ENCODE results near the gene SFTPB. TPM values are rescaled to one million over a fixed set of nuclear protein-coding genes. Genes with fewer than 3 reads are reported as not detected.

Gene SFTPB
- total and polyA plus RNA-seq, 4 donors = not detected

DNA sequence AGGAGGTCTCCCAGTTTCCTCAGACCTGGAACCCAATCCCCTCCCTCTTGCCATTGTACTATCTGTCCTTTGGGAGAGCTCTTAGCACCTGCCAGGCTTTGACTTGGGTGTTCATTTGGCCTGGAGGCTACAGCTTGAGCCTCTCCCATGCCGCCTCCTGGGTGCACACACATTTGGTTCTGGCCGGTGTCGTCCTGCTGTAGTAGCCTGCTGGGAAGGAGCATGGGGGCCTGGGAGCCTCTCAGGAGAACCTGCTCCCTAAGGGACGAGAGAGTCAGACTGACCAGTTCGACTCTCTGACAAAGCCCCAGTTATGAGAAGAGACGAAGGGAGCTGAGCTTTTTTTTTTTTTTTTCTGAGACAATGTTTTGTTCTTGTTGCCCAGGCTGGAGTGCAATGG, 7.4 kb upstream of the SFTPB start (continued):
- no peak for TF ChIP-seq JUND (IDR thresholded peaks at IDR 0.05)

DNA sequence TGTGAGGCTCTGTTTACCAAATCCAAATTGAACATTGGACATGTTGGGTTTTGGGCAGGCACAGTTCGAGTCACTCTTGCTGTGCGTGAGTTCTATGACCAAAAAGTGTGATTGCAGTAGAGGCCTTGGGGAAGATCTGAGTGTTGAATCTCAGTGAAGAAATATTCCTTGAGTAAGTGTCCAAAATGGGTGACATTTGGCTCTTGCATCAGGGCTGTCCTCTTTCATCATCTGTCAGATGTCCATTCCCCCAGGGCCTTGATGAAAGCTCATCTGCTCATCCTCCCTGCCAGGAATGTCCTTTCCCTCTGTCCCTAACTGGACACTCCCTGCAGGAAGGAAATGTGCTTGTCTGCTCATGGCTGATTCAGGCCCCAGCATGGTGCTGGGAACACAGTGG, 6.4 kb upstream of the SFTPB start:
- H3K4me3 ChIP-seq (ENCODE audit: low read depth in 1 of 3, low read length in 3 of 3) = no peak overlapping the region
- H3K9ac ChIP-seq (ENCODE audit: low read depth in 1 of 2, low read length in 2 of 2) = no peak overlapping the region
- no peaks in the 10 kb centered on the region for H3K9me3 ChIP-seq (ENCODE audit: control insufficient read depth in 4 of 4, low read length in 3 of 4)
- no peak overlapping the region for H3K27ac ChIP-seq (ENCODE audit: low read depth in 1 of 2, low read length in 2 of 2)
- TF ChIP-seq HNF4G (IDR thresholded peaks at IDR 0.05) (no peak), RAD21 (IDR thresholded peaks at IDR 0.05) (no peak), SP1 (IDR thresholded peaks at IDR 0.05) (no peak), HNF4A (conservative IDR thresholded peaks at IDR 0.05) (no peak), NR2F2 (IDR thresholded peaks at IDR 0.05) (no peak), EGR1 (IDR thresholded peaks at IDR 0.05; ENCODE audit: low read depth in 2 of 2) (no peak), GABPA (IDR thresholded peaks at IDR 0.05 in 1 of 2, conservative IDR thresholded peaks at IDR 0.05 in 1 of 2) (no peak), FOXA2 (IDR thresholded peaks at IDR 0.05) (no peak), YY1 (IDR thresholded peaks at IDR 0.05) (no peak), TAF1 (conservative IDR thresholded peaks at IDR 0.05) (no peak), JUND (IDR thresholded peaks at IDR 0.05) (no peak), FOXA1 (IDR thresholded peaks at IDR 0.05) (no peak), RXRA (IDR thresholded peaks at IDR 0.05) (no peak)
- TF ChIP-seq, protein P1, sequence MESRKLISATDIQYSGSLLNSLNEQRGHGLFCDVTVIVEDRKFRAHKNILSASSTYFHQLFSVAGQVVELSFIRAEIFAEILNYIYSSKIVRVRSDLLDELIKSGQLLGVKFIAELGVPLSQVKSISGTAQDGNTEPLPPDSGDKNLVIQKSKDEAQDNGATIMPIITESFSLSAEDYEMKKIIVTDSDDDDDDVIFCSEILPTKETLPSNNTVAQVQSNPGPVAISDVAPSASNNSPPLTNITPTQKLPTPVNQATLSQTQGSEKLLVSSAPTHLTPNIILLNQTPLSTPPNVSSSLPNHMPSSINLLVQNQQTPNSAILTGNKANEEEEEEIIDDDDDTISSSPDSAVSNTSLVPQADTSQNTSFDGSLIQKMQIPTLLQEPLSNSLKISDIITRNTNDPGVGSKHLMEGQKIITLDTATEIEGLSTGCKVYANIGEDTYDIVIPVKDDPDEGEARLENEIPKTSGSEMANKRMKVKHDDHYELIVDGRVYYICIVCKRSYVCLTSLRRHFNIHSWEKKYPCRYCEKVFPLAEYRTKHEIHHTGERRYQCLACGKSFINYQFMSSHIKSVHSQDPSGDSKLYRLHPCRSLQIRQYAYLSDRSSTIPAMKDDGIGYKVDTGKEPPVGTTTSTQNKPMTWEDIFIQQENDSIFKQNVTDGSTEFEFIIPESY (IDR thresholded peaks at IDR 0.05) = no peak
- TF ChIP-seq, protein P2, sequence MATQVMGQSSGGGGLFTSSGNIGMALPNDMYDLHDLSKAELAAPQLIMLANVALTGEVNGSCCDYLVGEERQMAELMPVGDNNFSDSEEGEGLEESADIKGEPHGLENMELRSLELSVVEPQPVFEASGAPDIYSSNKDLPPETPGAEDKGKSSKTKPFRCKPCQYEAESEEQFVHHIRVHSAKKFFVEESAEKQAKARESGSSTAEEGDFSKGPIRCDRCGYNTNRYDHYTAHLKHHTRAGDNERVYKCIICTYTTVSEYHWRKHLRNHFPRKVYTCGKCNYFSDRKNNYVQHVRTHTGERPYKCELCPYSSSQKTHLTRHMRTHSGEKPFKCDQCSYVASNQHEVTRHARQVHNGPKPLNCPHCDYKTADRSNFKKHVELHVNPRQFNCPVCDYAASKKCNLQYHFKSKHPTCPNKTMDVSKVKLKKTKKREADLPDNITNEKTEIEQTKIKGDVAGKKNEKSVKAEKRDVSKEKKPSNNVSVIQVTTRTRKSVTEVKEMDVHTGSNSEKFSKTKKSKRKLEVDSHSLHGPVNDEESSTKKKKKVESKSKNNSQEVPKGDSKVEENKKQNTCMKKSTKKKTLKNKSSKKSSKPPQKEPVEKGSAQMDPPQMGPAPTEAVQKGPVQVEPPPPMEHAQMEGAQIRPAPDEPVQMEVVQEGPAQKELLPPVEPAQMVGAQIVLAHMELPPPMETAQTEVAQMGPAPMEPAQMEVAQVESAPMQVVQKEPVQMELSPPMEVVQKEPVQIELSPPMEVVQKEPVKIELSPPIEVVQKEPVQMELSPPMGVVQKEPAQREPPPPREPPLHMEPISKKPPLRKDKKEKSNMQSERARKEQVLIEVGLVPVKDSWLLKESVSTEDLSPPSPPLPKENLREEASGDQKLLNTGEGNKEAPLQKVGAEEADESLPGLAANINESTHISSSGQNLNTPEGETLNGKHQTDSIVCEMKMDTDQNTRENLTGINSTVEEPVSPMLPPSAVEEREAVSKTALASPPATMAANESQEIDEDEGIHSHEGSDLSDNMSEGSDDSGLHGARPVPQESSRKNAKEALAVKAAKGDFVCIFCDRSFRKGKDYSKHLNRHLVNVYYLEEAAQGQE (IDR thresholded peaks at IDR 0.05) = no peak
- TF ChIP-seq, protein P3, sequence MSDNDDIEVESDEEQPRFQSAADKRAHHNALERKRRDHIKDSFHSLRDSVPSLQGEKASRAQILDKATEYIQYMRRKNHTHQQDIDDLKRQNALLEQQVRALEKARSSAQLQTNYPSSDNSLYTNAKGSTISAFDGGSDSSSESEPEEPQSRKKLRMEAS (IDR thresholded peaks at IDR 0.05) = no peak
- TF ChIP-seq, protein P4, sequence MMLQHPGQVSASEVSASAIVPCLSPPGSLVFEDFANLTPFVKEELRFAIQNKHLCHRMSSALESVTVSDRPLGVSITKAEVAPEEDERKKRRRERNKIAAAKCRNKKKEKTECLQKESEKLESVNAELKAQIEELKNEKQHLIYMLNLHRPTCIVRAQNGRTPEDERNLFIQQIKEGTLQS (IDR thresholded peaks at IDR 0.05) = no peak
- H3K27me3 ChIP-seq (ENCODE audit: control insufficient read depth in 4 of 4, insufficient read depth in 4 of 4, low read length in 3 of 4) = no peaks in the 10 kb centered on the region
- H3K4me1 ChIP-seq (ENCODE audit: control insufficient read depth in 4 of 4, insufficient read depth in 4 of 4, low read length in 3 of 4) = peaks cover 2 to 8% (median 5%) of the 10 kb centered on the region in 4 donors
- no peaks in the 10 kb centered on the region for H3K36me3 ChIP-seq (ENCODE audit: control insufficient read depth in 4 of 4, insufficient read depth in 3 of 4, low read depth in 1 of 4, low read length in 3 of 4)
- no peak for DNase-seq (ENCODE audit: low spot score)
- WGBS = 92% methylated on average over 2 of the region's 2 CpGs

Data from liver (tissue), 9 donors.